Naive thymus-derived CD4-positive, alpha-beta T cell (primary cell): ENCODE data around the gene CASKIN1. TPM values are rescaled to one million over a fixed set of nuclear protein-coding genes. Genes with fewer than 3 reads are reported as not detected.
A peak's percentile ranks its signal among the peaks of the same experiment; 100 is the strongest.

Experiments used
- ATAC-seq: fragments of 150-1000 bp; cut with Tn5 transposase; 2 replicates; pipeline ENCODE4 v1.10.0; 2021; ENCODE audit warnings: mild to moderate bottlenecking, moderate library complexity
- CTCF ChIA-PET: fragments of 350-600 bp; sonication (Branson Sonifier 250); formaldehyde crosslinking; loops from one replicate; lab custom pipeline; 2021; ENCODE audit warnings: antibody characterized with exemption; lab: Charles Lee
- POLR2A ChIA-PET: fragments of 350-600 bp; sonication (Branson Sonifier 250); formaldehyde crosslinking; loops from one replicate; lab custom pipeline; 2021; ENCODE audit warnings: antibody characterized with exemption, inconsistent platforms; lab: Charles Lee
- DNase-seq, 9 donors: peaks; one replicate each; pipeline versions ENCODE4 v3.0.0 to v3.0.0-alpha.2; 2020 to 2022; ENCODE audit warnings: mixed read lengths in 1 of 9
- H3K27ac ChIP-seq: one replicate; pipeline ENCODE4 v1.7.0; 2013; ENCODE audit warnings: mild to moderate bottlenecking, low read depth, low read length, moderate library complexity
- H3K27me3 ChIP-seq, 2 donors: one replicate each; pipeline ENCODE4 v1.7.0; 2013; ENCODE audit warnings: low read length in 2 of 2, mild to moderate bottlenecking in 2 of 2, moderate library complexity in 2 of 2; ENCODE audit not compliant: control insufficient read depth in 2 of 2, insufficient read depth in 2 of 2
- H3K36me3 ChIP-seq, 3 experiments: 1 replicate in 2 of 3; 2 replicates in 1 of 3; pipeline ENCODE4 v1.7.0; 2013; ENCODE audit warnings: low read length in 3 of 3, mild to moderate bottlenecking in 3 of 3, moderate library complexity in 1 of 3; ENCODE audit not compliant: insufficient read depth in 3 of 3, control insufficient read depth in 2 of 3
- H3K4me1 ChIP-seq, 2 donors: one replicate each; pipeline ENCODE4 v1.7.0; 2013; ENCODE audit warnings: low read length in 2 of 2, mild to moderate bottlenecking in 2 of 2, moderate library complexity in 1 of 2; ENCODE audit not compliant: control insufficient read depth in 2 of 2, insufficient read depth in 2 of 2
- H3K4me3 ChIP-seq: 2 replicates; pipeline ENCODE4 v1.7.0; 2013; ENCODE audit warnings: mild to moderate bottlenecking, low read length
- H3K9me3 ChIP-seq, 3 experiments: 1 replicate in 2 of 3; 2 replicates in 1 of 3; pipeline ENCODE4 v1.7.0; 2013; ENCODE audit warnings: low read length in 3 of 3; ENCODE audit not compliant: control insufficient read depth in 2 of 3
- H3K27ac Mint-ChIP-seq, 9 donors: one replicate each; pipeline ENCODE4 v1.8.0; 2020 to 2022; ENCODE audit warnings: mixed read lengths in 9 of 9, mild to moderate bottlenecking in 8 of 9, moderate library complexity in 5 of 9, inconsistent platforms in 2 of 9
- H3K27me3 Mint-ChIP-seq, 5 donors: one replicate each; pipeline ENCODE4 v1.8.0; 2021 to 2022; ENCODE audit warnings: mixed read lengths in 5 of 5, mild to moderate bottlenecking in 1 of 5
- H3K36me3 Mint-ChIP-seq, 5 donors: one replicate each; pipeline ENCODE4 v1.8.0; 2020 to 2022; ENCODE audit warnings: mixed read lengths in 5 of 5, mild to moderate bottlenecking in 3 of 5, inconsistent platforms in 1 of 5
- H3K4me1 Mint-ChIP-seq, 7 donors: one replicate each; pipeline ENCODE4 v1.8.0; 2020 to 2022; ENCODE audit warnings: mixed read lengths in 7 of 7, mild to moderate bottlenecking in 3 of 7, inconsistent platforms in 1 of 7
- H3K4me3 Mint-ChIP-seq, 10 donors: one replicate each; pipeline ENCODE4 v1.8.0; 2020 to 2022; ENCODE audit warnings: mild to moderate bottlenecking in 10 of 10, mixed read lengths in 10 of 10, moderate library complexity in 6 of 10, inconsistent platforms in 2 of 10
- H3K9me3 Mint-ChIP-seq, 11 donors: one replicate each; pipeline ENCODE4 v1.8.0; 2020 to 2022; ENCODE audit warnings: mixed read lengths in 11 of 11, mild to moderate bottlenecking in 4 of 11, inconsistent platforms in 1 of 11, moderate library complexity in 1 of 11
- intact Hi-C, 2 donors: fragments of 100-400 bp; cut with micrococcal nuclease; formaldehyde crosslinking; loops; one replicate each; pipeline ENCODE4 v1.15.1; 2023
- polyA plus RNA-seq, 2 donors: library from polyadenylated mRNA; unstranded; fragments of 300-500 nt; fragmentation: Illumina TruSeq; gene quantifications; one replicate each; pipeline ENCODE4 v1.2.3, GENCODE V29; 2021
- total RNA-seq, 6 experiments: library from RNA in 5 of 6; stranded (reverse) in 5 of 6; gene quantifications; 1 replicate in 5 of 6; 2 replicates in 1 of 6; pipeline ENCODE4 v1.2.3 and lab custom pipeline; 2021 to 2026

CASKIN1 gene
- total and polyA plus RNA-seq, 7 experiments from 2014 or later = 0.19 TPM; not detected in 6

DNA sequence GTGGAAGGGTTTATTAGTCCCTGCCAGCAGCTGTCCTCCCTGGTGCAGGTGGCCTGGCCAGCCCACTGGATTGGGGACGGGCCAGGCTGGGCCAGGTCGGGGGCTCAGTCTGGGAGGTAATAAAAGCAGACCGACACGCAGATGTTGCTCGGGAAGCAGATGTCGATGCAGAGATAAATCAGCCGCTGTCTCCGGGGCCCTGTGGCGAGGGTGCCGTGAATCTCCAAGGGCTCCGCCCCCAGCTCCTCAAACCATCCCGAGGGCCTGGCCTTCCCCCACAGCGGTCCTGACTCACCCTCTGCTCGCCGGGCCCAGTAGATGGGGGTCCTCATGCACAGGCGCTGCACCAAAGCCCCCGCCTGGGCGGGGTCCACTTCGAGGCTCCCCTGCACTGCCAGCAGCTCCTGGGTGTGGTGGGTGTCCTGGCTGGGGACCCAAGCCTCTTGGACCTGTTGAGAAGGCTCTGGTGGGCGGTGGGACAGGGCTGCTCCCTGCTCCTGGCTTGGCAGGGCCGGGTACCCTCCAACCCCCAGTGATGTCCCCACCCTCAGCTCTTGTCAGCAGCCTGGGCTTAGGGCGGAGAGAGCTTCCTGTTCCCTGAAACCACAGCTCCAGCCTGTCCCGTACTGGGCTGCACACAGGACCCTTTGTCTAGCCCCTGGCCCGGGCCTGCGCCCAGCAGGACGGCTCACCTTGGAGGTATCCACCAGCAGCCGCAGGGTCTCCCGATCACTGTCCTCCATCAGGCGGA lies 13.0 kb upstream of the CASKIN1 start:
- Mint-ChIP-seq H3K4me1 (peaks cover 15 to 42% (median 34%) of the 10 kb centered on the region in 7 donors), H3K9me3 (peaks cover 0 to 3% (median 0%) of the 10 kb centered on the region in 11 donors), H3K36me3 (peaks cover 0 to 10% (median 6%) of the 10 kb centered on the region in 5 donors), H3K27me3 (no peaks in the 10 kb centered on the region), H3K4me3 (no peak overlapping the region), H3K27ac (no peak overlapping the region)
- POLR2A ChIA-PET = interaction anchor here (1.0 kb wide), 1 partner anchor 16 kb away, joined by 3 read pairs; no protein-coding TSS in a partner anchor
- Histone ChIP-seq H3K27ac (no peak overlapping the region), H3K27me3 (no peaks in the 10 kb centered on the region), H3K4me1 (peaks cover 27% of the 10 kb centered on the region in 2 donors), H3K9me3 (no peaks in the 10 kb centered on the region), H3K36me3 (peaks cover 0 to 37% (median 9%) of the 10 kb centered on the region in 3 experiments), H3K4me3 (no peak overlapping the region)
- intact Hi-C loops = loop anchor here (5.0 to 10.0 kb wide), 2 partner anchors 52 to 55 kb away; partner anchors contain the start of genes RNPS1 (in 1 of the 2) and TRAF7 (in 1 of the 2)
- no peak for ATAC-seq
- no peak for DNase-seq
- CTCF ChIA-PET = interaction anchor here (0.5 to 1.5 kb wide), 2 partner anchors 43 to 82 kb away, joined by 3 read pairs; partner anchors contain the start of gene ECI1

DNA sequence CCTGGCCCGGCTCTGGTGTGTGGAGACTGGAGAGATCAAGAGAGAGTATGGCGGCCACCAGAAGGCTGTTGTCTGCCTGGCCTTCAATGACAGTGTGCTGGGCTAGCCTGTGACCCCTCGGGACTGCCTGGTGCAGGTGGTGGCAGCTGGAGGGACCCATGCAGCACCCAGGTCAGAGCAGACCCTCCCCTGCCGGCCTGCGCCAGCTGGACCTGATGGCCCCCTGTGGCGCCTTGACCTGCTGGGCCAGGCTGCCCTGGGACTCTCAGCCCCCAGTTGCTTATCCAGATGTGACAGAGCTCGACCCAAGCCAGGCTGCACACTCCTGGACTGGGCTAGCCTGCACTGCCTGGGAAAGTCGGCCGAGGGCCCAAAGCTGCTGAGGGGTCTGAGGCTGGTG lies 12.4 kb upstream of the CASKIN1 start:
- Histone ChIP-seq H3K27ac (no peak overlapping the region), H3K36me3 (peaks cover 0 to 37% (median 9%) of the 10 kb centered on the region in 3 experiments), H3K27me3 (no peaks in the 10 kb centered on the region), H3K9me3 (no peaks in the 10 kb centered on the region), H3K4me1 (peaks cover 27% of the 10 kb centered on the region in 2 donors), H3K4me3 (no peak overlapping the region)
- H3K27ac Mint-ChIP-seq = no peak overlapping the region
- ATAC-seq (no peak), DNase-seq (no peak)
- no peak overlapping the region for H3K4me3 Mint-ChIP-seq
- intact Hi-C loops = loop anchor here (5.0 to 10.0 kb wide), 2 partner anchors 51 to 56 kb away; partner anchors contain the start of genes RNPS1 (in 1 of the 2) and TRAF7 (in 1 of the 2)
- H3K27me3 Mint-ChIP-seq = no peaks in the 10 kb centered on the region
- ChIA-PET POLR2A (no interaction called here), CTCF (interaction anchor here (1.5 kb wide), 1 partner anchor 43 kb away, joined by 3 read pairs; the partner anchor contains the start of gene ECI1)
- peaks cover 18 to 43% (median 35%) of the 10 kb centered on the region in 7 donors for H3K4me1 Mint-ChIP-seq
- peaks cover 0 to 11% (median 6%) of the 10 kb centered on the region in 5 donors for H3K36me3 Mint-ChIP-seq
- peaks cover 0 to 5% (median 0%) of the 10 kb centered on the region in 11 donors for H3K9me3 Mint-ChIP-seq

DNA sequence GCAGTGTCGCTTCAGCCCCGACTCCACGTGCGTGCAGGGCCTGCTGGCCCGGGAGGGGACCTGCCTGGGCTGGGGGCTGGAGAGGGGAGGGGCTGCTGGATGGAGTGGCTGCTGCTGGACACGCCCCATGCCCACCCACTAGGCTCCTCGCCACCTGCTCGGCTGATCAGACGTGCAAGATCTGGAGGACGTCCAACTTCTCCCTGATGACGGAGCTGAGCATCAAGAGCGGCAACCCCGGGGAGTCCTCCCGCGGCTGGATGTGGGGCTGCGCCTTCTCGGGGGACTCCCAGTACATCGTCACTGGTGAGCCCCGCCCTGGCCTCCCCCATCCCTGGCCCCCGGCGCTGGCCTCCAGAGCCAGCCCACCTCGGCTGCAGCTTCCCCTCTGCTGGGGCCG lies 11.9 kb upstream of the CASKIN1 start:
- H3K27ac ChIP-seq = no peak overlapping the region
- no peaks in the 10 kb centered on the region for H3K27me3 ChIP-seq
- no peaks in the 10 kb centered on the region for H3K9me3 ChIP-seq
- Mint-ChIP-seq H3K4me1 (peaks cover 14 to 43% (median 34%) of the 10 kb centered on the region in 7 donors), H3K4me3 (peak overlapping the region in 1 of 10 donors; percentile 45), H3K9me3 (peaks cover 0 to 5% (median 0%) of the 10 kb centered on the region in 11 donors), H3K36me3 (peaks cover 0 to 11% (median 6%) of the 10 kb centered on the region in 5 donors), H3K27ac (no peak overlapping the region), H3K27me3 (peaks cover 0 to 3% (median 0%) of the 10 kb centered on the region in 5 donors)
- peaks cover 22 to 23% of the 10 kb centered on the region in 2 donors for H3K4me1 ChIP-seq
- DNase-seq = no peak
- intact Hi-C loops = loop anchor here (5.0 to 10.0 kb wide), 2 partner anchors 51 to 56 kb away; partner anchors contain the start of genes RNPS1 (in 1 of the 2) and TRAF7 (in 1 of the 2)
- ATAC-seq = no peak
- H3K4me3 ChIP-seq = no peak overlapping the region
- CTCF ChIA-PET = no interaction called here
- H3K36me3 ChIP-seq = peaks cover 0 to 37% (median 9%) of the 10 kb centered on the region in 3 experiments
- POLR2A ChIA-PET = interaction anchor here (1.3 kb wide), 1 partner anchor 14 kb away, joined by 3 read pairs; no protein-coding TSS in a partner anchor

DNA sequence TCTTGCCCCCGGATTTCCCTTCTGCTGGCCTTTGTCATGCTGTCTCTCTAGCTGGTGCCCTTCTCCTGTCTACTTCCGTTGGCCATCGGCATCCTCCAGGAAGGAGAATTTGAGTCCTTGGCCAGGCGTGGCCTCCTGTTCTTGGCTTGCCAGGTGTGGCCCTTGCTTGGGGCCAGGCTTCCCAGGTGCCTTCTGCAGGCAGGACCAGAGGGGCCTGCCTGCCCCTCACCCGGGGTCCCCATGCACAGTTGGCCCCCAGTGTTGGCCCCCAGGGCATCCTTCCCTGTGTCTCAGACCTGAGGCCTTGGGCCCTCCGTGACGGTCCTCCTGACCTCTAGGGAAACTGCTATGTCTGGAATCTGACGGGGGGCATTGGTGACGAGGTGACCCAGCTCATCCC lies 11.5 kb upstream of the CASKIN1 start:
- Histone ChIP-seq H3K27ac (no peak overlapping the region), H3K36me3 (peaks cover 0 to 37% (median 9%) of the 10 kb centered on the region in 3 experiments), H3K9me3 (no peaks in the 10 kb centered on the region), H3K27me3 (no peaks in the 10 kb centered on the region), H3K4me3 (no peak overlapping the region), H3K4me1 (peaks cover 18% of the 10 kb centered on the region in 2 donors)
- ATAC-seq (no peak), DNase-seq (no peak)
- peak overlapping the region in 6 of 9 donors; percentile 15 to 68 (median 40) for H3K27ac Mint-ChIP-seq
- peak overlapping the region in 9 of 10 donors; percentile 47 to 88 (median 60) for H3K4me3 Mint-ChIP-seq
- peaks cover 0 to 11% (median 6%) of the 10 kb centered on the region in 5 donors for H3K36me3 Mint-ChIP-seq
- peaks cover 0 to 5% (median 0%) of the 10 kb centered on the region in 11 donors for H3K9me3 Mint-ChIP-seq
- POLR2A ChIA-PET = interaction anchor here (1.3 to 3.4 kb wide), 2 partner anchors 8 to 15 kb away, joined by 3 to 50 read pairs; partner anchors contain the start of gene PGP
- intact Hi-C loops = loop anchor here (5.0 to 10.0 kb wide), 2 partner anchors 51 to 57 kb away; partner anchors contain the start of genes RNPS1 (in 1 of the 2) and TRAF7 (in 1 of the 2)
- H3K4me1 Mint-ChIP-seq = peaks cover 13 to 38% (median 29%) of the 10 kb centered on the region in 7 donors
- H3K27me3 Mint-ChIP-seq = peaks cover 0 to 3% (median 0%) of the 10 kb centered on the region in 5 donors
- CTCF ChIA-PET = no interaction called here

DNA sequence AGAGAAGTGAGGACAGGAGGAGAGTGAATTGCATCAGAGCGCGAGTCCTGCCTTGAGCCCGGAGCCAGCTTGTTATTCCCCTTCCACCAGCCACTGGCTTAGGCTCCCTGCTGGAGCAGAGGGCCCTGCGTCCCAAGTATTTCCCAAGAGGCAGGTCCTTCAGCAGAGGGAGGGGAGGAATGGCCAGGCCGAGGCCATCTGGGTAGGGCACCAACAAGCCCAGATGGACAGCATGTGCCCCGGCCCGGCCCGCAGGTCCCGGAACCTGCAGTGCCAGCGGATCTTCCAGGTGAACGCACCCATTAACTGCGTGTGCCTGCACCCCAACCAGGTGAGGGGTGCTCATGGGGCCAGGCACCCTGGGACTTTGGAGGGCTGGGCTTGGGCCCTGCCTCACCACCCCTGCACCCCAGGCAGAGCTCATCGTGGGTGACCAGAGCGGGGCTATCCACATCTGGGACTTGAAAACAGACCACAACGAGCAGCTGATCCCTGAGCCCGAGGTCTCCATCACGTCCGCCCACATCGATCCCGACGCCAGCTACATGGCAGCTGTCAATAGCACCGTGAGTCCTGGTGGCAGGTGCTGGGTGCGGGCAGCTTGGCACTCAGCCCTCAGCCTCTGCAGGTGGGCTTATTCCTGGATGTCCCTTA lies 10.5 kb upstream of the CASKIN1 start:
- Histone ChIP-seq H3K27ac (peak overlapping the region; percentile 97), H3K27me3 (no peaks in the 10 kb centered on the region), H3K36me3 (peaks cover 0 to 37% (median 9%) of the 10 kb centered on the region in 3 experiments), H3K9me3 (no peaks in the 10 kb centered on the region), H3K4me3 (no peak overlapping the region), H3K4me1 (peaks cover 11 to 13% of the 10 kb centered on the region in 2 donors)
- H3K27ac Mint-ChIP-seq = peak overlapping the region in 3 of 9 donors; percentile 26 to 80 (median 55)
- ChIA-PET CTCF (interaction anchor here (0.6 to 1.2 kb wide), 2 partner anchors 12 to 467 kb away, joined by 3 to 4 read pairs; no protein-coding TSS in a partner anchor), POLR2A (interaction anchor here (0.7 to 3.7 kb wide), 8 partner anchors 9 to 242 kb away, joined by 3 to 50 read pairs (median 4); partner anchors contain the start of genes ECI1, PGP, RPS2 and TRAF7)
- peaks cover 0 to 5% (median 0%) of the 10 kb centered on the region in 11 donors for H3K9me3 Mint-ChIP-seq
- H3K36me3 Mint-ChIP-seq = peaks cover 0 to 11% (median 6%) of the 10 kb centered on the region in 5 donors
- ATAC-seq (no peak), DNase-seq (no peak)
- peak overlapping the region in 8 of 10 donors; percentile 61 to 91 (median 84) for H3K4me3 Mint-ChIP-seq
- peaks cover 10 to 31% (median 24%) of the 10 kb centered on the region in 7 donors for H3K4me1 Mint-ChIP-seq
- intact Hi-C loops = loop anchor here (5.0 to 10.0 kb wide), 2 partner anchors 50 to 58 kb away; partner anchors contain the start of genes RNPS1 (in 1 of the 2) and TRAF7 (in 1 of the 2)
- H3K27me3 Mint-ChIP-seq = peaks cover 0 to 3% (median 0%) of the 10 kb centered on the region in 5 donors
